Anterior cingulate cortex (tissue), 58 donors: ENCODE measurements around the gene RAX.
"Not testable (repeated sequence)": the region's sequence is repeated elsewhere in the genome, so short reads cannot be mapped to it uniquely, and the experiment has no call there.

Experiments
- DNase-seq, 58 donors: peaks; one replicate each; lab custom pipeline; 2025; lab: John Stamatoyannopoulos, UW

The RAX gene

GRCh38 chr18:59255491-59255890 lies 17.8 kb downstream of the RAX start:
- DNase-seq: not testable (repeated sequence)

DNA sequence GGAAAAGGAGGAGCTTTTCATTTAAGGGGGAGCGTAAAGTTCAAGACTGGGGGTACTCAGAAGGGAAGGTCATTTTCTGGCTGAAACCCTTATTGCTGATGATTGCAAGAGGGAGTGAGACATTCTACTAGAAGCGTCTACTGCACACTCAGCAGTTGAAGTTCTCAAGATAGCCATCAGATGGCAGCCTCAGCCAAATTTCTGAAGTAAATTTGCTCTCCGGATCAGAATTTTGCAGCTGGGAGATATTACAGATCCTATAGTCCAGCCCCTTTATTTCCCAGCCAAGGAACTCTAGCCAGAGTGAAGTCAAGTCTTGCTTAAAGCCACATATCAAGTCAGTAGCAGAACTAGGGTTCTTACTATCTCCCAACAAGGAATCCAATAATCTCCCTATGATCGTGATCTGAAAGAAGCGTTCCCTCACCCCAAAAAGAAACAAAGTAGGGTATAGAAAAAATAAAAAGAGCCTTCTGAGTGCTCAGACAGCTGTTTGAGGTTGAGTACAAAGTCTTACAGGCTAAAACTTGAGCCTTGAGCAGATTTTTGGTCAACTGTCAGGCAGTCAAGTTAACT lies 24.0 kb downstream of the RAX start:
- peak in 36 of 58 donors; percentile 2 to 71 (median 28) for DNase-seq

GRCh38 chr18:59246796-59247195 lies 26.5 kb downstream of the RAX start:
- no peak for DNase-seq

DNA sequence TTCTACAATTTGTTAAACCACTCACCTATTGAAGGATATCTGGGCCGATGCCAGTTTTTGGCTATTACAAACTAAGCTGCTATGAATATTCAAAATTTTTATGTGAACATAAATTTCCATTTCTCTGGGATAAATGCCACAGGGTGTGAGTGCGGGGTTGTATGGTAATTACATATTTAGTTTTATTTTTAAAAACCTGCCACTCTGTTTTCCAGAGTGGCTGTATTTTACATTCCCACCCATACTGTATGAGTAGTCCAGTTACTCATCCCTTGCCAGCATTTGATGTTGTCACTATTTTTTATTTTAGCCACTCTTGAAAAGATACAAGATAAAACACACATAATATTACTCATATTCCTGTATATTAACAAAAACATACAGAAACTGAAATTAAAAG lies 30.3 kb downstream of the RAX start:
- no peak for DNase-seq

DNA sequence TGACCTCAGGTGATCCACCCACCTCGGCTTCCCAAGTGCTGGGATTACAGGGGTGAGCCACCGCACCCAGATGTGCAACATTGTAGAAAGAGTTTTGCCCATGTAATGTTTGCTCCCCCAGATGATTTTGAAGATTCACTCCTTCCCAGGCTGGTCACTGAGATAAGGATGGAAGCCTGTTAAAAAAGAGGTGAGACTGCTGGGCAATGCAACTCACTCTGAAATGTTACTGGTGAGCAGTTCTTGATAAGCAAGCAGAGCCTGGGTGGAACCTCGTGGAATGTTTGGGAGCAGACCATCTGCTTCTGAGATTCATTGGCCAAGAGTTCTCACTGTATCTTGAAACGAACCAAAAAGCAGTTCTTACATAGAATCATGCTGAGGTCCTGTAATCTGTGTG lies 33.6 kb downstream of the RAX start:
- DNase-seq: peak in 2 of 58 donors; percentile 8 to 11

DNA sequence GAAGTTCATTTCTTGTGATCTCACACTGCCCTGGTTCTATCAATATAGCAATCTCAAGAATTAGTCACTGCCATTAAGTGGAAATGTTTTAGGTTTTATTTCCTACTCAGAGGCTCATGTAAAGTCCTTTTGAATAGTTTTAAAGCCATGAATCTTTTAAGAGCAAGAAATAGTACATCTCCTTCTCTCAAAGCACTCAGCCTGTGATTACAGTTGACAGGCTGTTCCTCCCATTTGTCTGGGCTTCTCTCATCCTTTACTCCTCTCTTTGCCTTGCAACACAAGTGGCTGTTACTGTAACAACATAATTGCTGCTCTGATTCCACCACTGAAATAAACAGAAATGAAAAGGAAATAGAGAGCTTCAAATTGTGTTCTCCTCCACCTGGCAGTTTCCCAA lies 34.9 kb downstream of the RAX start:
- no peak for DNase-seq

- DNase-seq: no peak
These were observed 40.2 kb downstream of the RAX start for GRCh38 chr18:59233017-59233410.

GRCh38 chr18:59232309-59233016 lies 40.8 kb downstream of the RAX start:
- DNase-seq: no peak

DNA sequence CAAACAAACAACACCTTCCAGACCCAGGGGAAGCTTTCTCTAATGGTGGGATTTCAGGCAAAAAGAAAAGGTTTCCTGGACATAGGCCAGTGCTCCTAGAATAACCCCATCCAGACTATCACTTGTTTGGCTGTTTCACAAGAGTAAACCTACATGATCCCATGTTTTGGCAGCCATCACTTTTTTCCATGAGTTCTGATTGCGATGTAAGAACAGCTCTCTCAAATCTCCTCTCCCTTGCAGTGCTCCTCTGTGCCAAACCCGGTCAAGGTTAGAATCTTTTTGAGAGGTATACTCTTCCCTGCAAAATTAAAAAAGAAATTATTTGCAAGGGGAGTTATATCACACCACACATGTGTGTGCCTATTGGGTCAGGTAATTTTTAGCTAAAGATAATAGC lies 41.4 kb downstream of the RAX start:
- no peak for DNase-seq

GRCh38 chr18:59231114-59231513 lies 42.1 kb downstream of the RAX start:
- DNase-seq: peak in 4 of 58 donors; percentile 1 to 32 (median 15)

GRCh38 chr18:59229701-59230443 lies 43.4 kb downstream of the RAX start:
- no peak for DNase-seq

GRCh38 chr18:59229191-59229590 lies 44.1 kb downstream of the RAX start:
- no peak for DNase-seq

- no peak for DNase-seq
These were observed 44.9 kb downstream of the RAX start for GRCh38 chr18:59228351-59228750.

DNA sequence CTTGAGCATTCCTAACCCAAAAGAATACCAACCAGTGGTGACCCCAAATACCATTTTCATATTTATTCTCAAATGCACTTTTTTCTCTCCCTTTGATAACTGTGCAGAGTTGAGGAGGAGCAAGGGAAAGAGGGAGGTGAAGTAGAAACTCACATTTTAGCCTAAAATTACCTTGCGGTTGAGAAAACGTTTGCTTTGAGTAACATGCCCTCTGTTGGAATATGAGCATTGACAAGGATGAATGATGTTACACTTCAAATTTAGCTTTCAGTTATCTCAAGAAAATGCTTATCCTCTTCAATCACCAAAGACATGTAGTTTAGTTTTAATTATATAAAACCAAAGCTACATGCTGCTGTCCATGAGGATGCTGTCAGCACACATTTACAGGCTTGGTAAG lies 50.9 kb downstream of the RAX start:
- no peak for DNase-seq

DNA sequence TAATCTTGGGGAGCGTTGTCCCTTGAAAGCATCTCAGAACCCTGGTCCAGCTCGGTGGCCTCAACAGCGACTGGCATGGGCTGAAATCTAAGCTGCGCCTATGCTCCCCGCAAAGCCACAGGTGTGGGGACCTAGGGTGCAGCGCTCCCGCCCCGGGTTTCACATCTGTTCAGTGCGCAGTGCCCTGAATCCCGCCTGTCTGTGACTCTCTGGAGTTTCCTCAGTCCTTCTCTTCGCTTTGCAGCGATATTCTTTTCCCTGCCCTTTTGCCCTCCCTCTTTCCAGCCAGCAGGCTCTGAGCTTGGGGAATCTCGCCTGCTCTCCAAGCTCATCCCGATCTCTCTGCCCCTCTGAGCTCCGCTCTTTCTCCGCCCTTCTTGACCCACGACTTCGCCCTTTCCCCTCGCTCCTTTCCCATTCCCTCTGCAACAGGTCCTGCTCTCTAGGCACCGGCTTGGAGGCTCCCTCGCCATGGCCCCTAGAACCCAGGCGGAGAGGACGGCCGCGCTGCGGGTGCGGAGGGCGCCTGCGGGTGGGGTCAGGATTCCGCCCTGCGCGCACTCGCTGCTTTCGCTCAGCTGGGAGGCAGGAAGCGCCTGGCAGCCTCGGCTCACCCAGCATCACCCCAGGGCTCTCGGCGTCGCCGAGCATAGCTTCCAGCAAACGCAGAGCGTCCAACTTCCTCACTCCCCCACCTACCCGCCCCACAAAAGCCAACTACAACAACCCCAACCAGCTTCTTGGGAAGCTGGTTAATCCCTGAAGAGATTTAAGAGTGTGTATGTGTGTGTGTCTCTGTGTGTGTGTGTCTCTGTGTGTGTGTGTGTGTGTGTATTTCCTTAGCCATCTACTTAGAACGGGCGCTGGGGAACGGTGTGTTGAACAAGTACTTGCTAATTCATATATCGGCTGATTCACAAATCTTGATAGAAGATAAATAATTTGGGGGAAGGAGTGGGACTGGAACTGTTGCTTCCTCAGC lies 52.2 kb downstream of the RAX start:
- DNase-seq: no peak

DNA sequence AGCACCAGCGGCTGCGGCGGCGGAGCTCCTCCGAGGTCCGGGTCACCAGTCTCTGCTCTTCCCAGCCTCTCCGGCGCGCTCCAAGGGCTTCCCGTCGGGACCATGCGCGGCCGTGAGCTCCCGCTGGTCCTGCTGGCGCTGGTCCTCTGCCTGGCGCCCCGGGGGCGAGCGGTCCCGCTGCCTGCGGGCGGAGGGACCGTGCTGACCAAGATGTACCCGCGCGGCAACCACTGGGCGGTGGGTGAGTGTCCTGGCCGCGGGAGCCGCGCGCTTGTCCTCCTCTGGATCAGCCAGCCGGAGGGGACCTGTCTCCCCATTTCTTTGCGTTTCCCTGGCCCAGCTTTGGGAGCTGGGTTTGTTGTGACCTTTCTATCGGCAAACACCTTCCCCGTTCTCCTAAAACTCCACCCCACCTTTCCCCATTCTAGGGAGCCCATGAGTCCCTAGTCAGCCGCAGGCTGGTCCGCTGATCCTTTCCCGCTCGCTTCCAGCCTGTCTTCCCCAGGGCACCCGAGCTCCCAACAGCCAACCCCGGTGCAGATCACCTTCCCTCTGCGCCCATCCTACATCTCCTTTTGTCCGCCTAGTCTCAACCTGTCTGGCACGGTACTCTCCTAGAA lies 53.0 kb downstream of the RAX start:
- DNase-seq: no peak

GRCh38 chr18:59219672-59220163 lies 53.5 kb downstream of the RAX start, which contains the start of gene GRP:
Gene GRP, plus strand, starts transcription at chr18:59220158. Its CDS starts 108 bp downstream, at chr18:59220266.
- no peak for DNase-seq

DNA sequence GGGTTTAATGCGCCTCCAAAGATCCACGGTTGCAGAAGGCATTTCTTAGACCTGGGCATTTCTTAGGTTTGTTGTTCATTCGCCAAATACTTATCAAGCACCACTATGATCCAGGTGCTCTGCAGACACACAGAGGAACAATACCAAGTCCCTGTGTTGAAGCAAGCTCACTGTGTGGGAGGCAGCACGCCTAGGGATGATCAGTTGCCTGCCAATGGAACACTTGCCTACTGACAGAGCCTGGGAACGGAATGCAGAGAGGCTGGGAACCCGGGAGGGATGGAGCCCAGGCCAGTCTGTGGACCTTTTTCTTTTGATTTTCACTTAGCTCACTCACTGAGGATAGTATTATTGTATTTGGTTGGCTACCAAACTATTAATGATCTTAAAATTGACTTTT lies 55.2 kb downstream of the RAX start:
- DNase-seq: no peak
